Fibroblast of villous mesenchyme (primary cell): ENCODE measurements around the gene SOX13. TPM values are rescaled to one million over a fixed set of nuclear protein-coding genes. Genes with fewer than 3 reads are reported as not detected.

ENCODE experiments used
- DNase-seq: peaks from one replicate; pipeline ENCODE4 v3.0.0-alpha.2; 2010; ENCODE audit warnings: low read depth
- H3K4me3 ChIP-seq: 2 replicates; pipeline ENCODE4 v1.5.1; 2011; ENCODE audit warnings: low read depth, mild to moderate bottlenecking, low read length
- CTCF ChIP-seq: IDR thresholded peaks from 2 replicates; pipeline ENCODE4 v1.5.1; 2012; ENCODE audit warnings: low read depth, mild to moderate bottlenecking, low read length; ENCODE audit not compliant: insufficient read depth
- total RNA-seq: library from RNA; depleted of rRNA; stranded (reverse); fragments of >200 nt; gene quantifications from 2 replicates; pipeline ENCODE4 v1.2.3, GENCODE V29; 2012

SOX13 gene
- total RNA-seq, 1 donor, result 14.7 TPM

GRCh38 chr1:204079608-204079999 is 6.7 kb downstream of the SOX13 start:
- peak; percentile 23 for DNase-seq
- no peak for TF ChIP-seq CTCF
- no peak overlapping the region for H3K4me3 ChIP-seq

- peak; percentile 5 for TF ChIP-seq CTCF
- DNase-seq, result peak; percentile 83
- no peak overlapping the region for H3K4me3 ChIP-seq
Measured at GRCh38 chr1:204080163-204080903, 7.4 kb downstream of the SOX13 start.

GRCh38 chr1:204081164-204081790 is 8.4 kb downstream of the SOX13 start:
- H3K4me3 ChIP-seq, result no peak overlapping the region
- no peak for TF ChIP-seq CTCF
- peak; percentile 42 for DNase-seq

GRCh38 chr1:204081791-204082513 is 9.0 kb downstream of the SOX13 start:
- no peak for DNase-seq
- no peak overlapping the region for H3K4me3 ChIP-seq
- no peak for TF ChIP-seq CTCF

GRCh38 chr1:204083491-204083890 is 10.6 kb downstream of the SOX13 start:
- no peak overlapping the region for H3K4me3 ChIP-seq
- no peak for DNase-seq
- no peak for TF ChIP-seq CTCF

GRCh38 chr1:204084247-204084772 is 11.4 kb downstream of the SOX13 start:
- TF ChIP-seq CTCF, result no peak
- no peak for DNase-seq
- H3K4me3 ChIP-seq, result no peak overlapping the region
